ENCODE measurements around the gene DCAF7.

DNA sequence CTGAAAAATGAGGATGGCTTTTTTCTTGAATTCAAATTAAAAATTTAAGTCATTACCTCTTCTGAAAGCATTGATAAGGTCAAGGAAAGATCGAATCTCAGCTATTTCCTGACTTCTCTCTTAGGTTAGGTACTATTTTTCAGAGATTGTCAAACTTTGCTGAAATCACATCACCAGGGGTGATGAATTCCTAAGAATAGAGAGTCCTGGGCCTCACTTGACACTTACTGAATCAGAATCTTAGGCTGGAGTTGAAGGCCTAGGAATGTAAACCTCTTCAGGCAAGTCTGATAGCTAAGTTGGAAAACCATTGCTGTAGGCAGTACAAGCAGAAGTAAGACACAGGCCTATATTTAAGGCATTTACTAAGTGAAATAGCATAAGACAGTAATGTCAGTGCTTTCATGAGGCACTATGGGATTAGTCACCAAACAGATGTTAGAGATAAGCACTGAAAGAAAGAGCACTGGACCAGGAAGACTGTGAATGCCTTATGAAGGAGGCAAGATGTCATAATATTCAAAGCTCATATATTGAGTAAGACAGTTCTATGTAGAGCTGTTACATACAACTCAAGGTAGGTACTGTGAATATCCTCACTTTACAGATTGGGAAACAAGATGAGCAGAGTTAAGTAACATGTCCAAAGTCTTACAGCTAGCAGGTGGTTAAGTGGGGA is 21.5 kb downstream of the DCAF7 start:
- TF ChIP-seq CTCF (IDR thresholded peaks at IDR 0.05 in 4 of 5, conservative IDR thresholded peaks at IDR 0.05 in 1 of 5) (no peak), POLR2A (IDR thresholded peaks at IDR 0.05) (no peak)

Measured in gastrocnemius medialis (tissue), 4 donors.